Activated CD4-positive, alpha-beta T cell treated with anti-CD3 and anti-CD28 coated beads for 36 hours (primary cell): ENCODE data around the gene RAB17. TPM values are rescaled to one million over a fixed set of nuclear protein-coding genes. Genes with fewer than 3 reads are reported as not detected.

Source experiments
- ATAC-seq: fragments of 200-7000 bp; cut with Tn5 transposase; one replicate; pipeline ENCODE4 v1.10.0; 2021; ENCODE audit warnings: mild to moderate bottlenecking, moderate library complexity
- CTCF ChIA-PET: fragments of 350-600 bp; sonication (Branson Sonifier 250); formaldehyde crosslinking; loops from one replicate; lab custom pipeline; 2021; ENCODE audit warnings: antibody characterized with exemption; lab: Charles Lee
- POLR2A ChIA-PET: fragments of 350-600 bp; sonication (Branson Sonifier 250); formaldehyde crosslinking; loops from one replicate; lab custom pipeline; 2021; ENCODE audit warnings: antibody characterized with exemption, inconsistent platforms; lab: Charles Lee
- DNase-seq: peaks from one replicate; pipeline ENCODE4 v3.0.0-alpha.2; 2020
- H3K27ac Mint-ChIP-seq: one replicate; pipeline ENCODE4 v1.8.0; 2021; ENCODE audit warnings: mixed read lengths
- H3K27me3 Mint-ChIP-seq: one replicate; pipeline ENCODE4 v1.8.0; 2021; ENCODE audit warnings: mixed read lengths
- H3K36me3 Mint-ChIP-seq: one replicate; pipeline ENCODE4 v1.8.0; 2021; ENCODE audit warnings: low read depth, mixed read lengths
- H3K4me1 Mint-ChIP-seq: one replicate; pipeline ENCODE4 v1.8.0; 2021; ENCODE audit warnings: mixed read lengths
- H3K4me3 Mint-ChIP-seq: one replicate; pipeline ENCODE4 v1.8.0; 2021; ENCODE audit warnings: mild to moderate bottlenecking, moderate library complexity, mixed read lengths
- H3K9me3 Mint-ChIP-seq: one replicate; pipeline ENCODE4 v1.8.0; 2021; ENCODE audit warnings: low read depth, mixed read lengths
- intact Hi-C, 2 experiments: fragments of 100-400 bp; cut with DNase I in 1 of 2; cut with micrococcal nuclease in 1 of 2; formaldehyde crosslinking; loops; one replicate each; pipeline versions ENCODE4 v1.14.2 to v1.15.1; 2022 to 2024; cut with DNase I, micrococcal nuclease
- total RNA-seq, 2 experiments: library from RNA; stranded (reverse); gene quantifications; one replicate each; pipeline ENCODE4 v1.2.3, GENCODE V29; 2021

Gene RAB17
- total RNA-seq, 2 experiments from 2014 or later = 0.18 to 0.30 TPM

GRCh38 chr2:237555560-237555959 lies 35.0 kb downstream of the RAB17 start:
- Mint-ChIP-seq H3K9me3 (peaks cover 6% of the 10 kb centered on the region), H3K4me3 (no peak overlapping the region), H3K36me3 (peaks cover 6% of the 10 kb centered on the region), H3K4me1 (peaks cover 13% of the 10 kb centered on the region), H3K27me3 (peaks cover 11% of the 10 kb centered on the region), H3K27ac (no peak overlapping the region)
- ATAC-seq (no peak), DNase-seq (no peak)
- intact Hi-C loops = no loop called here
- ChIA-PET POLR2A (no interaction called here), CTCF (interaction anchor here (0.7 to 4.9 kb wide), 4 partner anchors 16 to 134 kb away, joined by 3 to 21 read pairs (median 10); no protein-coding TSS in a partner anchor)

GRCh38 chr2:237553948-237554347 lies 36.6 kb downstream of the RAB17 start:
- Mint-ChIP-seq H3K4me1 (peaks cover 13% of the 10 kb centered on the region), H3K9me3 (peaks cover 6% of the 10 kb centered on the region), H3K27me3 (peaks cover 11% of the 10 kb centered on the region), H3K27ac (no peak overlapping the region), H3K36me3 (peaks cover 6% of the 10 kb centered on the region), H3K4me3 (no peak overlapping the region)
- DNase-seq (no peak), ATAC-seq (no peak)
- intact Hi-C loops = no loop called here
- ChIA-PET POLR2A (no interaction called here), CTCF (interaction anchor here (0.6 to 4.9 kb wide), 3 partner anchors 14 to 168 kb away, joined by 3 to 21 read pairs (median 3); no protein-coding TSS in a partner anchor)

DNA sequence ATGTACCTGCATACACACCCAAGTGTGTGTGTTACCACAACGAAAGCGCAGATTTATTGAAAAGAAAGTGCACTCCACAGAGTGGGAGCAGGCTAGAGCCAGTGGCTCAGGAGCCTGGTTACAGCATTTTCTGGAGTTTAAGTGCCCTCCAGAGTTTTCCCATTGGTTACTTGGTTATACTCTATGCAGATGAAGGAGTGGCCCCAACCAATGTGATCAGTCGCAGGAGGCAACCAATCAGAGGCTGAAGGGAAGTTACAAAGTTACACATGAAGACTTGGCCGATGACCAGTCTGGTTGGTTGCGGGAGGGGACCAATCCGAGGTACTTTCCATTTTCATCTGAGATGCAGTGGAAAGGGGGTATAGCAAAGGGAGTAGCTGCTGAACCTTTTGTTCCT lies 37.6 kb downstream of the RAB17 start:
- no peak overlapping the region for H3K4me3 Mint-ChIP-seq
- DNase-seq (no peak), ATAC-seq (no peak)
- ChIA-PET POLR2A (no interaction called here), CTCF (no interaction called here)
- intact Hi-C loops = no loop called here
- peaks cover 10% of the 10 kb centered on the region for H3K4me1 Mint-ChIP-seq
- H3K9me3 Mint-ChIP-seq = peaks cover 6% of the 10 kb centered on the region
- peaks cover 9% of the 10 kb centered on the region for H3K27me3 Mint-ChIP-seq
- H3K36me3 Mint-ChIP-seq = peaks cover 6% of the 10 kb centered on the region
- no peak overlapping the region for H3K27ac Mint-ChIP-seq

DNA sequence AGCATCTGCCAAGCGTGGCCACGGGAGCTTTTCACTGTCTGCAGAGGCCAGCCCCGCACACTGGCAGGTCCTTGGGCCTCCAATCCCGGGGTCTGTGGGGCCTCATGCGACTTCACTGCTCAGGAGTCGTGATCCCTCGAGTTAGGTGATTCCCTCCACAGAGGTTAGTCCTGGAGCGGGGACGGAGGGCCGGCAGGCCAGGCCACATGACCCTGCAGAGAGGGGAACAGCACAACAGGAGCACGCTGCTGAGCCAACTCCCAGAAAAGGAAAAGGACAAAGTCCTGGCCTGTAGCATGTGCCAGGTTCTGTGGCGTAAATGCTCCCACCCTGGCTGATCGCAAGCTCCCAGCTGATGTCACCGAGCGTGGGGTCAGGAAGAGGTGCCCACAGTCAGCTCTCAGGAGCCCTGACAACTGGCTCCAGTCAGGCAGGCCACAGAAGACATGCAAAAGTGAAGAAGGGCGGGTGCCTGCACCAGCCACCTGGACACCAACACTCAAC lies 39.4 kb downstream of the RAB17 start:
- no peak for ATAC-seq
- ChIA-PET POLR2A (no interaction called here), CTCF (no interaction called here)

GRCh38 chr2:237549643-237550415 lies 40.7 kb downstream of the RAB17 start:
- Mint-ChIP-seq H3K4me3 (no peak overlapping the region), H3K36me3 (no peaks in the 10 kb centered on the region), H3K9me3 (no peaks in the 10 kb centered on the region), H3K4me1 (no peaks in the 10 kb centered on the region), H3K27me3 (peaks cover 2% of the 10 kb centered on the region), H3K27ac (no peak overlapping the region)
- ChIA-PET POLR2A (no interaction called here), CTCF (interaction anchor here (0.7 to 2.0 kb wide), 3 partner anchors 22 to 40 kb away, joined by 3 to 7 read pairs (median 6); no protein-coding TSS in a partner anchor)
- DNase-seq (no peak), ATAC-seq (no peak)
- intact Hi-C loops = no loop called here

More for the DNA sequence above, 39.4 kb downstream of the RAB17 start:
- Mint-ChIP-seq H3K36me3 (peaks cover 4% of the 10 kb centered on the region), H3K4me3 (no peak overlapping the region), H3K27me3 (peaks cover 4% of the 10 kb centered on the region), H3K4me1 (no peaks in the 10 kb centered on the region), H3K27ac (no peak overlapping the region), H3K9me3 (peaks cover 4% of the 10 kb centered on the region)
- DNase-seq = no peak
- intact Hi-C loops = no loop called here

GRCh38 chr2:237549216-237549615 lies 41.3 kb downstream of the RAB17 start:
- Mint-ChIP-seq H3K27ac (no peak overlapping the region), H3K36me3 (no peaks in the 10 kb centered on the region), H3K4me1 (no peaks in the 10 kb centered on the region), H3K9me3 (no peaks in the 10 kb centered on the region), H3K27me3 (peaks cover 2% of the 10 kb centered on the region), H3K4me3 (no peak overlapping the region)
- ATAC-seq = no peak
- intact Hi-C loops = no loop called here
- no peak for DNase-seq
- ChIA-PET POLR2A (no interaction called here), CTCF (interaction anchor here (0.7 to 2.0 kb wide), 3 partner anchors 10 to 36 kb away, joined by 3 to 7 read pairs (median 6); no protein-coding TSS in a partner anchor)

- CTCF ChIA-PET = interaction anchor here (0.6 to 1.4 kb wide), 3 partner anchors 24 to 781 kb away, joined by 3 to 6 read pairs (median 3); no protein-coding TSS in a partner anchor
Measured at GRCh38 chr2:237547841-237548416, 42.6 kb downstream of the RAB17 start.

GRCh38 chr2:237546876-237547395 lies 43.6 kb downstream of the RAB17 start:
- H3K4me3 Mint-ChIP-seq = no peak overlapping the region
- no peaks in the 10 kb centered on the region for H3K4me1 Mint-ChIP-seq
- CTCF ChIA-PET = no interaction called here
- DNase-seq = no peak
- H3K36me3 Mint-ChIP-seq = no peaks in the 10 kb centered on the region
- POLR2A ChIA-PET = no interaction called here
- no peak for ATAC-seq
- no peak overlapping the region for H3K27ac Mint-ChIP-seq
- no peaks in the 10 kb centered on the region for H3K9me3 Mint-ChIP-seq
- no peaks in the 10 kb centered on the region for H3K27me3 Mint-ChIP-seq
- intact Hi-C loops = no loop called here

More at GRCh38 chr2:237547841-237548416, 42.6 kb downstream of the RAB17 start:
- no peaks in the 10 kb centered on the region for H3K27me3 Mint-ChIP-seq
- no peak overlapping the region for H3K27ac Mint-ChIP-seq
- H3K9me3 Mint-ChIP-seq = no peaks in the 10 kb centered on the region
- H3K36me3 Mint-ChIP-seq = no peaks in the 10 kb centered on the region
- DNase-seq (no peak), ATAC-seq (no peak)
- H3K4me3 Mint-ChIP-seq = no peak overlapping the region
- no peaks in the 10 kb centered on the region for H3K4me1 Mint-ChIP-seq
- intact Hi-C loops = no loop called here
- POLR2A ChIA-PET = no interaction called here

DNA sequence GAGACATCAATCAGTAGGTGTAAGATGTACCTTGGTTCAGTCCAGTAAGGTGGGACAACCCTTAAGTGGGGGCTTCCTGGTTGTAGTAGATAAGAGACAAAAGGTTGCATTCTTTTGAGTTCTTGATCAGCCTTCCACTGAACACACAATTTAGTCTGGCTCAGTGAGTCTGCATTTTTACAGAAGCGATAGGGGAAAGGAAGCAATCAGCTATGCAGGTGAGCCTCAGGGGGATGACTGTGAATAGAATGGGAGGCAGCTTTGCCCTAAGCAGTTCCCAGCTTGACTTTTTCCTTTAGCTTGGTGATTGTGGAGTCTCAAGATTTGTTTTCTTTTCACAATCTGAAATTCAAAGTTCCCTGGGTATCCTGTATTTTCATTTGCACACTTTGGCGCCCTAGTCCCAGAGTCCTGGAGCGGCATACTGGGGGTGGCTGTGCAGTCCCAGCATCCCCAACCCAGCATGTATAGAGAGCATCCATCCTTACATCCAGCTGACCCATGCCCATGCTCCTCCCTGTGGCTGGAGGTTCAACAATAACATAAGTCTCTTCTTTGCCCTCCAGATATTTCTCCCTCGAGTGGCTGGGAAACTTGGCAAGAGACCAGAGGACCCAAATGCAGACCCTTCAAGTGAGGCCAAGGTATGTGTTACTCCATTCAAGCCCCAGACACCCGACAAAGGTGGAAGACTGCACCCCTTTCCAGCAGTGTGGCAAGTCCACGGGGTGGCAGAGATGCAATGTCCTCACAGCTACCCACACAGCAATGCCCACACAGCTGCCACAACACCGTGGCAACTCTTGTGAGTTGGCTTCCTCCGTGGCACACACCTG lies 44.3 kb downstream of the RAB17 start:
- intact Hi-C loops = no loop called here
- H3K4me1 Mint-ChIP-seq = no peaks in the 10 kb centered on the region
- POLR2A ChIA-PET = no interaction called here
- no peak overlapping the region for H3K4me3 Mint-ChIP-seq
- CTCF ChIA-PET = interaction anchor here (0.6 to 1.9 kb wide), 2 partner anchors 12 to 33 kb away, joined by 3 to 6 read pairs; no protein-coding TSS in a partner anchor
- ATAC-seq (no peak), DNase-seq (no peak)
- H3K27me3 Mint-ChIP-seq = no peaks in the 10 kb centered on the region
- H3K9me3 Mint-ChIP-seq = no peaks in the 10 kb centered on the region
- no peaks in the 10 kb centered on the region for H3K36me3 Mint-ChIP-seq
- no peak overlapping the region for H3K27ac Mint-ChIP-seq

DNA sequence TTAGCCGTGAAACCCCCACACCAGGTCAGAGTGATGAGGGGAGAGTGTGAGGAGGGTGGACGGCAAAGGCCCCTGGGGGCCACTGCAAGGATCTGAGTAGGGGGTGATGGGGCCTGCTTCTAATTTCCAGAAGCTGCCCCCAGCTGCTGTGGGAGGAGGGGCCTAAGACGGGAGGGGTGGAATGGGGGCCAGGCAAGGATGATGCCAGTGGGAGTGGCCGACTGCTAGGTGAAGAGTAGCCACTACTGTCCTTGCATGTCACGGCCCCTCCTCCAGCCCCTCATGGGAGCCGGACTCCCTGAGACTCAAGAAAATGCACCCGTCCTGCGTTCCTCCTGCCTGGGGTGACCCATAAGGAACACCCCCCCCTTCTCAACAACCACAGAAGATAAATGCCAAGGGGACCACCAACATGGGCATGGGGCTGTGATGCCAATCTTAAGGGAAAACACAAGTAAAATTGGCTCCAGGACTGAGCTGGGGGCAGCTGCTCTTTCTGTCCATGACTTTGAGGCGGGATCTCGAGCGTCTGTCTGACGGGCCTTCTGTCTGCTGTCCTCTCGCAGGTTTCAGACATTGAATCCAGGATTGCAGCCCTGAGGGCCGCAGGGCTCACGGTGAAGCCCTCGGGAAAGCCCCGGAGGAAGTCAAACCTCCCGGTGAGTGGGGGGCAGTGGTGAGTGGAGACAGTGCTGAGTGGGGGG lies 48.4 kb downstream of the RAB17 start:
- H3K27ac Mint-ChIP-seq = no peak overlapping the region
- intact Hi-C loops = no loop called here
- POLR2A ChIA-PET = no interaction called here
- no peaks in the 10 kb centered on the region for H3K27me3 Mint-ChIP-seq
- H3K9me3 Mint-ChIP-seq = no peaks in the 10 kb centered on the region
- no peak overlapping the region for H3K4me3 Mint-ChIP-seq
- ATAC-seq (no peak), DNase-seq (no peak)
- no peaks in the 10 kb centered on the region for H3K4me1 Mint-ChIP-seq
- CTCF ChIA-PET = interaction anchor here (0.9 to 2.6 kb wide), 2 partner anchors 13 to 30 kb away, joined by 4 to 9 read pairs; no protein-coding TSS in a partner anchor
- H3K36me3 Mint-ChIP-seq = no peaks in the 10 kb centered on the region
